Stimulated activated CD8-positive, alpha-beta memory T cell treated with anti-CD3 and anti-CD28 coated beads, Interleukin-15, amount 100 ng/mL, for 24 hours (primary cell): ENCODE data around the gene EED.
"Not testable (repeated sequence)": the region's sequence is repeated elsewhere in the genome, so short reads cannot be mapped to it uniquely, and the experiment has no call there.

Source experiments
- DNase-seq: peaks from one replicate; pipeline ENCODE4 v3.0.0-alpha.2; 2020; ENCODE audit warnings: low read depth

Gene EED

DNA sequence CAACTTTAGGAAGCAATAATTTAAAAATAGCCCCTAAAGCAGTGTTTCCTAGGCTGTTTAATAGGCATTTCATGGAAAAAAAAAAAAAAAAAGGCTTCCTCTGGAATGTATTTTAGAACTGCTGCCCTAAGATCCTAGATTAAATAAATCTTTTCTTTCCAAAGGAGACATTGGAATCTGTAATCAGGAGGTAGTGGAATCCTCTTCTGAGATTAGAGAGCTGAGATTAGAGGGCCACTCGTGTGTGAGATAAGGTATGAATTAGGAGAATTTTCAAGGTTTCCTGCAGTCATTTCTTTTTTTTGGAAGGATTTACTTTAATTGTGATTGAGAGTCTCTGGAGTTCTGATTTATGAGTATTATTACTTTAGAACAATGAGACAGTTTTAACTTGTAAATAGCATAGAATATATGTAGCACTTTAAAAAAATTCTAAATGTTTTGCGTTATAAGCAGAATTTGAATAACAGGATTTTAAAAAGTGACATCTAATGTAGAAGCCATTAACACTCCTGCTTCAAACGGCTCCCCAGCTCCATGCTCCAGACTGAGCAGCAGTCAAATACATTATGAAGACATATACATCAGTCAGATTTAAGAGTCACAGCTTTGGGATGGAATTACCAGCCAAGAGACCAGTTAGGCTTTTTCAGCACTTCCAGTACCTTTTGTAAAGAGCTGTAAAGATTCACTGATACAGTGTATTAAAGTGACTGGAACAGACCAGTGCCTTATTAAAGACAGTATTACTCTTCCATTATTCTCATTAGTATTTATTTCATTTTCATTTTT lies 5.0 kb downstream of the EED start:
- no peak for DNase-seq

DNA sequence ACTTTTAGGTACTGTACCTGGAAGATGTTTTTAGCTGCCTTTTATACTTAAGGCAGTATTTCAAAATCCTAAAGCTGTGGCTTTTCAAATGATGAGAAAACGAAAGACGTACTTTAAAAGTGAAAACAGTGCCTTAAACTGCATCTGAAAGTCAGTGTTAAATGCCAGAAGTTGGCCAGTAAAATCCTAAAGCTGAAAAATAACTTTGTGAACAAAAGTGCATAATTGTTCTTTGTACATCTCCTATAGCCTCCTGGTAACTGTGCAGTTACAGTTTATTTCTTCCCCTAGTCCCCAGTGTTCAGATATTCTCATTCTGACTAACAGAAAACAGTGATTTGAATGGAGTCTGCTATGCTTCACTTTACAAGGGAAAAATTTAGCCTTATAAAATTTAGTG lies 6.8 kb downstream of the EED start:
- no peak for DNase-seq

- no peak for DNase-seq
Observed at GRCh38 chr11:86255896-86256295, 11.3 kb downstream of the EED start.

DNA sequence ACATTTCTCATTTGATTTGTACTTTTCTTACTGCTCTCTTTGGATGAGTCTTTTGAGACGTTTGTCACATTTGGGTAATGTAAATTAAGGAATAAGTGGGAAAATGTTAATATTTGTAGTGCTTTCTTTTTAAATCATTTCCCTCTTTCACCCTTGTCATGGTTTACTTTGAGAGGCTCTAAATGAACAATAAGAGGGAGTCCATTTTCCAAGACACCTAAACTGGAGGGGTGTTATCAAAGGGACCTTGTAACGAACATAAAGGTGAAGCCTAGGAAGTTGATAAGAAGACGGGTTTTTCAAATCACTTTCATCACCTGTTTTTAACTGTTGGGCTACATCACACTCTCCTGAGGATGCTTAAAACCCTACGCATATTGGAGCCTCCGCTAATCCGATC lies 12.1 kb downstream of the EED start:
- no peak for DNase-seq

DNA sequence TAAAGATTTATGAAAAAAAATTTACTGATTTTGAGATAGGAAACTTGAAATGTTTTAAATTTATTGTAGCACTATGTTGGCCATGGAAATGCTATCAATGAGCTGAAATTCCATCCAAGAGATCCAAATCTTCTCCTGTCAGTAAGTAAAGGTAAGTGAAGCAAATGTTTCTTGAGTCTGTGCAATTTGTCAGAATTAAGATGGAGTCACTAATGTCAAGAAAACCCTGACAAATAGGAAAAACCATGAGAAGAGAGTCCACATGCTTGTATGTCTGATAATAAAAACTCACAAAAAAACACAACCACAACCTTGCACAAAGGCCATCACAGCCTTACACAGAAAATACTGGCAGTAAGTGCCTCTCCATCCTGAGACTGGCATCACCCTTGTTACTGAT lies 12.9 kb downstream of the EED start:
- DNase-seq = no peak

DNA sequence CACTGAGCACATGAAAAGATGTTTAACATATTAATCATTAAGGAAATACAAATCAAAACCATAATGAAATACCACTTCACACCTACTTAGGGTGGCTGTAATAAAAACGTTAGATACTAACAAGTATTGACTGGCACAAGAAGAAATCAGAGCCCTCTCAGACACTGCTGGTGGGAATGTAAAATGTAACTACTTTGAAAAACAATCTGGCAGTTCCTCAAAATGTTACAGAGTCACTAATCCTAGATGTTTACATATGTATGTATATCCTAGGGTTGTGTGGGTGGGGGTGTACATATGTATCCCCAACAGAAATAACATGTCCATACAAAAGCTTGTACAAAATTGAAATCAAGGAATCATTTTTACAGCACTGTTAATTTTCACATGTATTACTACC lies 15.2 kb downstream of the EED start:
- no peak for DNase-seq

GRCh38 chr11:86261328-86261727 lies 16.8 kb downstream of the EED start:
- DNase-seq = no peak

DNA sequence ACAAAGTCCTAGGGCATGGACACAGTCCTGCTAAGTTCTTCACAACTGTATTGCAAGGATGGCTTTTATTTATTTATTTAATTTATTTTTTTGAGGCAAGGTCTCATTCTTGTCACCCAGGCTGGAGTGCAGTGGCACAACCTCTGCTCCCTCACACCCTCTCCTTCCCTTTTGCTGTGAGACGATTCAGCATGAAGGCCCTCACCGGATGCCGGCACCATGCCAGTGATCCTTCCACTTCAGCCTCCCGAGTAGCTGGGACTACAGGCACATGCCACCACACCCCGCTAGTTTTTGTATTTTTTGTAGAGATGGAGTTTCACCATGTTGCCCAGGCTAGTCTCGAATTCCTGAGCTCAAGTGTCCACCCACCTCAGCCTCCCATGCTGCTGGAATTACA lies 17.8 kb downstream of the EED start:
- no peak for DNase-seq

DNA sequence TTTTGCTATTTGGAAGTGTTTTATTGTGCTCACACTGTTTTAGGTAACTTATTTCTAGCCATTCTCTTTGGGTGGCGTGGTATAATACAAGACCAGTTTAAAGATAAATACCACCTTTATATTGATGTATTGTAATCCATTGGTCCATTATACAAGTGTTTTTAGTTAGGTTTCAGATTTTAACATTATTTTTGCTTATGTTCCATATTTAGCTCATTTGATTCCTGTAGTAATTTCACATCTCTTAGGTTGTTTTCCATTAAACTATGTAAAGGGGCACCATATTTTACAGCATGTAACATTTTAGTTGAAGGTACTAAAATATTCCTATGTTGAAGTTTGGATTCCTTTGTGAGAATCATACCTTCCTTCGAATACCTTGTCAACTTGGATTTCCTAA lies 20.1 kb downstream of the EED start:
- DNase-seq = no peak

- no peak for DNase-seq
Observed at GRCh38 chr11:86265194-86265593, 20.6 kb downstream of the EED start.

DNA sequence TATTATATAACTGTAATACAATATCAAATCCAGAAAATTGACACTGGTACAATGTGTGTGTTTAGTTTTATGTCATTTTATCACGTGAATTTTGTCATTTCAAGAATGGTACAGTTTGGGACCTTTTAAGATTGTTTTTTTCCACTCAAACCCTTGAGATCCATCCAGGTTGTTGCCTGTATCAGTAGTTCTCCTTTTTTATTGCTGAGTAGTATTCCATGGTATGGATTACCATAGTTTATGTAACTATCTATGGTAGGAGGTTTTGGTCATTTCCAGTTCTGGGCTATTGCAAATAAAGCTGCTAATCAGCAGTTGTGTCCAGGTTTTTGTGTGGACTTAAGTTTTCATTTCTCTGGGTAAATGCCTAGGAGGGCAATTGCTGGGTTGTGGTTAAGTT lies 25.1 kb downstream of the EED start:
- no peak for DNase-seq

GRCh38 chr11:86274503-86274902 lies 29.9 kb downstream of the EED start:
- no peak for DNase-seq

DNA sequence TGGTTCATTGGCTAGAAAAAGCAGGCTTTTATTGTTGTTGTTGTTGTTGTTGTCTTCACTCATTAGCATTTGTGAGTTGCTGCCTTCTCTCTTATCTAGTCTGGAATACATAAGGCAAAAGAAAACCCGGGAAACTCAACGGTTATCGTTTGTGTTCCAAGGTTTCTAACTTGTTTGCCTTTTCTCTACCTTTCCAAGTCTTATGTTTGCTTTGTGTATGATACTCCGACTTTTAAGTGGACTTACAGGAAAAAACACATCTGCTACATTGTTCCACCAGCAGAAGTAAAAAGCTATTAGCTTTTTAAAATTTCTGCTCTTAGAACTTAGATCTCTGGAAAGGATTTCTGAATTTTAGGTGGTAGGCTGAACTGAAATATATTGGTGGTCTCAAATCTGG lies 30.4 kb downstream of the EED start:
- no peak for DNase-seq

DNA sequence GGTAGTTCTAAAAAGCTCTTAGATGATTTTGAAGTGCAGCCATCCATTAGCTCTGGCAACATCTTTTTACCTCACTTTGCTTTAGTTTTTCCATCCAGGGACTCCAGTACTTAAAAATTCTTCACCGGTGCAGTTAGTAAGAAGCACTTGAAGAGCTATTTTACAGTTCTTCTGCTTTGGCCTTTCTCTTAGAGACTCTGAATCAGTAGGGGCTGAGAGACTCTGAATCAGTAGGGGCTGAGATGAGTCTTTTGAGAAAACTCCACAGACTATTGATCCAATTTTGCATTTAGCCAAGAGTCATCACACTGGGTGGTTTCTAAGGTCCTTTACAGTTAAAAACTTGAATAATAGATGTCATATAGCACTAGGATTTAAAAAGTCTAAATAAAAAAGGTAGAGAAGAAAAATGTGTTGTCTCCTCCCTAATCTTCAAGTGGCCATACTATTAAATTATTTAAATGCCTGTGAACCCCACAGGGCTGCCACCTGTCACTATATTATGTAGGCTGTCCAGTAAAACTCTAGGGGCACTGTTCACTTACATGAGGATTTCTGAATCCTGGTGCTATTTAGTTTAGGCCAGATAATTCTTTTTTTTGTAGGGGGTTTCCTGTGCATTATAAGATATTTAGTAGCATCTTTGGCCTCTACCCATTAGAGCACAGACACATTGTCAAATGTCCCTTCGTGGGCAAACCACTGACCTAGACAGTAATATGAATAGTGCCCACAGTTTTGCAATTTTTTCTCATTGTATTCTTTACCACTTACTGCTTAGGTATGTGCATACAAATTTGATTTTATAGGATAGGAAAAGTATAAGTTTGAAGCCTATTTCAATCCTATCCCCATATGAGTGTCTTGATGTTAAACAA lies 31.2 kb downstream of the EED start:
- DNase-seq = no peak

DNA sequence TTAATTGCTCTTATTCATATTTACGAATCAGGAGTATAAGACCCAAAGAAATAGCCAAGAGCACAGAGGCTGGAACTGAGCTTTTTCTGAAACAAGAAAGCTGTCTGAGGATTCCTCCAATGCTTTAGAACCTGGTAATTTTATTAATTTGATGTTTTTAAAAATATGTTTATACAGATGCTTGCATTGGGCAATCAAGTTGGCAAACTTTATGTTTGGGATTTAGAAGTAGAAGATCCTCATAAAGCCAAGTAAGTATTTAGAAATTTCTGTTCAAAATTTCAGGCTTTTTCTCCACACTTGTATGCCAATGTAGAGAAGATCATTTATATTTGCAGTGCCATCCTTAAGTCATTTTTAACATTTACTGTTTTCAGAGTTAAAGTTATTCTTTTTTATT lies 33.2 kb downstream of the EED start:
- DNase-seq = no peak

- DNase-seq = no peak
Observed at GRCh38 chr11:86278226-86278625, 33.7 kb downstream of the EED start.

GRCh38 chr11:86279747-86280146 lies 35.2 kb downstream of the EED start:
- DNase-seq = no peak

GRCh38 chr11:86287468-86287796 lies 42.9 kb downstream of the EED start:
- DNase-seq = no peak

DNA sequence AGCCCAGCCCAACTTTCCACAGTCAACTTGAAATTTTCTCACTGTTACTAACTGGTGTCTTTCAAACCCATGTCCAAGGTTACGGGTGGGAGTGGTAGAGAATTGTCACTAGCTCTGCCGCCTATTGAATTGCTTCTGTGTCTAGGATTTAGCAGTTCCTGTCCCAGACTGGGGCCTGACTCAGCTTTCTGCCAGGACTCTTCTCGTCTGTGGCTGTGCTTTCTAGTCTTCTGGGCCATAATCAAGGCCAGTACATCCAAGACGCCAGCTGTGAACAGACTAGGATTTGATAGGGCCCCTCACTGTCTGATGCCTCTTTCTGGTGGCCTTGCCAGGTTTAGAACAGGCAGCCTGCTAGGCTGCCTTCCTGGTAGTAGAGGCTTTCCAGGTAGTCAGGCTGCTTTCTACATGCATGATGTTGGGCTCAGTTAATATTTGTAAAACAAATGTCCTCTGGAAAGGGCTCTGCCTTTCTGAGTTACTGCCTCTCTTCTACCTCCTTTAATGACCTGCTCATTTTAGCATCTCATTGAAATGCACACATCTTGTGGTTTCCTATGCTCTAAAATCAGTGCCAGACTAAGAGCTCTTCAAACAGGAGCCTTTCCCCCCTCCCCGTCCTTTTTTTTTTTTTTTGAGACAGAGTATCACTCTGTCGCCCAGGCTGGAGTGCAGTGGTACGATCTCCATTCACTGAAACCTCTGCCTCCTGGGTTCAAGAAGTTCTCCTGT lies 44.4 kb downstream of the EED start:
- DNase-seq = no peak

DNA sequence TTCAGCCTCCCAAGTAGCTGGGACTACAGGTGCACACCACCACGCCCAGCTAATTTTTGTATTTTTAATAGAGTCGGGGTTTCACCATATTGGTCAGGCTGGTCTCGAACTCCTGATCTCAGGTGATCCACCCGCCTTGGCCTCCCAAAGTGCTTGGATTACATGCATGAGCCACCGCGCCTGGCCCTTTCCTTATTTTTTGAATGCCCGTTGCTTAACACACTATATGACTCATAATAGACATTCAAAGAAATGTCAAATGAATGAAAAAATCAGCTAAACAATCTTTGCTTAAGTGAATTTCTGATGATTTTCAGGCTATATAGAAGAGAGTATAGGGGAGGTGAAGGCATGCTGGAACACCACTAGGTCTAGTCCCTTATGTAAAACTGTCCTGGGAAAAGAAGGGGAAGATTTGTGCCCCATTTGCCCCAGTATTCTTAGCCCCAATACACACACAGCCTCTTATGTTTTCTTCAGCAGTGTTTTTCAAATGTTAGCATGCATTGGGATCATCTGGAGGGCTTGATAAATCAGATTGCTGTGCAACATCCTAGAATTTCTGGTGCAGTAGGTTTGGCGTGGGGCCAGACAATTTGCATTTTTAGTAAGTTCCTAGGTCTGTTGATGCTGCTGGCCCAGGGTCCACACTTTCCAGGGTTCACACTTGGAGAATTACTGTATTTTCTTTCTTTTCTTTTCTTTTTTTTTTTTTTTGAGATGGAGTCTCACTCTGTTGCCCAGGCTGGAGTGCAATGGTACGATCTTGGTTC lies 45.1 kb downstream of the EED start:
- not testable (repeated sequence) for DNase-seq

- DNase-seq = no peak
Observed at GRCh38 chr11:86291466-86292262, 47.1 kb downstream of the EED start.
